ENCODE results near the gene USH1C. TPM values are rescaled to one million over a fixed set of nuclear protein-coding genes. Genes with fewer than 3 reads are reported as not detected.

USH1C gene
- total RNA-seq, 4 donors from 2014 or later: 0.35 to 0.46 TPM; not detected in 2

- no peak overlapping the region for H3K27ac ChIP-seq
- H3K4me3 ChIP-seq: no peak overlapping the region
- no peaks in the 10 kb centered on the region for H3K4me1 ChIP-seq
- no peak for DNase-seq
- no peaks in the 10 kb centered on the region for H3K36me3 ChIP-seq
- intact Hi-C loops (cut with DNase I; ENCODE audit: low total_unique reads): no loop called here
- no peak for TF ChIP-seq POLR2A (IDR thresholded peaks at IDR 0.05)
- no peak for TF ChIP-seq CTCF (IDR thresholded peaks at IDR 0.05)
- no peaks in the 10 kb centered on the region for H3K27me3 ChIP-seq
- no peaks in the 10 kb centered on the region for H3K9me3 ChIP-seq
Observed at GRCh38 chr11:17449158-17449557, 95.1 kb downstream of the USH1C start.

- no peak overlapping the region for H3K27ac ChIP-seq
- no peaks in the 10 kb centered on the region for H3K36me3 ChIP-seq
- H3K4me3 ChIP-seq: no peak overlapping the region
- DNase-seq: no peak
- TF ChIP-seq POLR2A (IDR thresholded peaks at IDR 0.05) (no peak), CTCF (IDR thresholded peaks at IDR 0.05) (no peak)
- H3K4me1 ChIP-seq: no peaks in the 10 kb centered on the region
- no peaks in the 10 kb centered on the region for H3K27me3 ChIP-seq
- intact Hi-C loops (cut with DNase I; ENCODE audit: low total_unique reads): no loop called here
- no peaks in the 10 kb centered on the region for H3K9me3 ChIP-seq
Observed at GRCh38 chr11:17446482-17446881, 97.7 kb downstream of the USH1C start.

- H3K27me3 ChIP-seq: no peaks in the 10 kb centered on the region
- no peak overlapping the region for H3K4me3 ChIP-seq
- intact Hi-C loops (cut with DNase I; ENCODE audit: low total_unique reads): no loop called here
- no peaks in the 10 kb centered on the region for H3K9me3 ChIP-seq
- no peak overlapping the region for H3K27ac ChIP-seq
- TF ChIP-seq CTCF (IDR thresholded peaks at IDR 0.05) (no peak), POLR2A (IDR thresholded peaks at IDR 0.05) (no peak)
- no peaks in the 10 kb centered on the region for H3K4me1 ChIP-seq
- no peak for DNase-seq
- no peaks in the 10 kb centered on the region for H3K36me3 ChIP-seq
Observed at GRCh38 chr11:17445240-17445795, 98.9 kb downstream of the USH1C start.

- H3K27me3 ChIP-seq: no peaks in the 10 kb centered on the region
- TF ChIP-seq CTCF (IDR thresholded peaks at IDR 0.05) (no peak), POLR2A (IDR thresholded peaks at IDR 0.05) (no peak)
- no peaks in the 10 kb centered on the region for H3K4me1 ChIP-seq
- intact Hi-C loops (cut with DNase I; ENCODE audit: low total_unique reads): no loop called here
- DNase-seq: no peak
- H3K27ac ChIP-seq: no peak overlapping the region
- H3K36me3 ChIP-seq: no peaks in the 10 kb centered on the region
- no peak overlapping the region for H3K4me3 ChIP-seq
- no peaks in the 10 kb centered on the region for H3K9me3 ChIP-seq
Observed at GRCh38 chr11:17443926-17444690, 100.1 kb downstream of the USH1C start.

Other genes with a start within 250 kb of the USH1C start
- gene NCR3LG1, start 192.6 kb downstream of the USH1C start, total RNA-seq: 1 to 10 TPM in 2 of 4 donors, under 1 TPM in 2; 0.29 to 4.6 (median 0.91) TPM
- 1 to 10 TPM in 1 of 4 donors, under 1 TPM in 1, not detected in 2; 0.83 to 3.9 TPM for gene KCNJ11, start 155.8 kb downstream of the USH1C start, total RNA-seq
- 1 to 10 TPM in 2 of 4 donors, under 1 TPM in 1, not detected in 1; under 0.01 to 5.5 (median 1.9) TPM for gene ABCC8, start 67.6 kb downstream of the USH1C start, total RNA-seq
- under 1 TPM in 1 of 4 donors, not detected in 3; under 0.01 TPM for gene OTOG, start 2.8 kb upstream of the USH1C start, total RNA-seq
- gene MYOD1, start 175.2 kb upstream of the USH1C start, total RNA-seq: not detected
- under 1 TPM in 1 of 4 donors, not detected in 3; 0.41 TPM for gene KCNC1, start 190.4 kb upstream of the USH1C start, total RNA-seq

Measured in uterus (tissue), 4 donors.